Lower leg skin (tissue), 4 donors: ENCODE measurements around the gene TFDP2. TPM values are rescaled to one million over a fixed set of nuclear protein-coding genes. Genes with fewer than 3 reads are reported as not detected.

Experiments
- DNase-seq, 2 donors: peaks; one replicate each; pipeline ENCODE4 v3.0.0-alpha.2; 2019; ENCODE audit warnings: low spot score in 2 of 2
- H3K4me3 ChIP-seq: fragments of 200-600 bp; sonication (generic); 2 replicates; pipeline ENCODE4 v1.5.1; 2017; ENCODE audit warnings: mild to moderate bottlenecking, low read depth; ENCODE audit not compliant: poor library complexity, severe bottlenecking
- CTCF ChIP-seq, 3 donors: fragments of 450-650 bp; IDR thresholded peaks; one replicate each; pipeline ENCODE4 v1.5.1; 2016; ENCODE audit warnings: antibody characterized with exemption in 3 of 3, mild to moderate bottlenecking in 3 of 3, moderate library complexity in 2 of 3
- POLR2A ChIP-seq, 2 donors: fragments of 450-650 bp; IDR thresholded peaks; one replicate each; pipeline ENCODE4 v1.6.1; 2016 to 2017; ENCODE audit warnings: antibody characterized with exemption in 2 of 2, mild to moderate bottlenecking in 1 of 2, moderate library complexity in 1 of 2
- WGBS, 2 donors: methylation state at CpG; one replicate each; pipeline ENCODE4 v1.1.5; 2018; 5-methylcytosine and 5-hydroxymethylcytosine counted together
- intact Hi-C: fragments of 100-400 bp; cut with DNase I; formaldehyde crosslinking; loops from one replicate; pipeline ENCODE4 v1.15.0; 2023; ENCODE audit warnings: low total_unique reads
- total RNA-seq, 4 donors: library from RNA; depleted of rRNA; stranded (reverse); fragments of >200 nt; gene quantifications; one replicate each; pipeline ENCODE4 v1.1.0, GENCODE V29; 2016

TFDP2 gene
- total RNA-seq, 4 donors from 2014 or later = 38.6 to 84.7 (median 61.5) TPM

GRCh38 chr3:141971571-141971970, 177.8 kb downstream of the TFDP2 start:
- H3K4me3 ChIP-seq = no peak overlapping the region
- WGBS, 2 donors = 94 to 95% methylated on average over 1 of the region's 1 CpG
- no peak for DNase-seq
- intact Hi-C loops = no loop called here
- no peak for TF ChIP-seq POLR2A (IDR thresholded peaks at IDR 0.05)
- no peak for TF ChIP-seq CTCF (IDR thresholded peaks at IDR 0.05)

- intact Hi-C loops = no loop called here
- TF ChIP-seq CTCF (IDR thresholded peaks at IDR 0.05) = no peak
- TF ChIP-seq POLR2A (IDR thresholded peaks at IDR 0.05) = no peak
- H3K4me3 ChIP-seq = no peak overlapping the region
- WGBS, 2 donors = 91 to 94% methylated on average over 6 of the region's 6 CpGs
- DNase-seq = no peak
Observed at GRCh38 chr3:141969711-141970110, 179.6 kb downstream of the TFDP2 start.

- no peak for DNase-seq
- no peak for TF ChIP-seq CTCF (IDR thresholded peaks at IDR 0.05)
- TF ChIP-seq POLR2A (IDR thresholded peaks at IDR 0.05) = no peak
- intact Hi-C loops = no loop called here
- WGBS, 2 donors = 81 to 92% methylated on average over 1 of the region's 1 CpG
- H3K4me3 ChIP-seq = no peak overlapping the region
Observed at GRCh38 chr3:141965471-141965870, 183.9 kb downstream of the TFDP2 start.

GRCh38 chr3:141963301-141963700, 186.0 kb downstream of the TFDP2 start:
- TF ChIP-seq CTCF (IDR thresholded peaks at IDR 0.05) (no peak), POLR2A (IDR thresholded peaks at IDR 0.05) (no peak)
- intact Hi-C loops = no loop called here
- no peak overlapping the region for H3K4me3 ChIP-seq

GRCh38 chr3:141960731-141961130, 188.6 kb downstream of the TFDP2 start:
- WGBS, 2 donors = 23 to 33% methylated on average over 3 of the region's 3 CpGs
- no peak for DNase-seq
- TF ChIP-seq POLR2A (IDR thresholded peaks at IDR 0.05) = no peak
- no peak overlapping the region for H3K4me3 ChIP-seq
- intact Hi-C loops = no loop called here

More at GRCh38 chr3:141963301-141963700, 186.0 kb downstream of the TFDP2 start:
- DNase-seq = no peak
- 81 to 89% methylated on average over 4 of the region's 4 CpGs for WGBS, 2 donors

GRCh38 chr3:141959589-141960554, 189.5 kb downstream of the TFDP2 start:
- intact Hi-C loops = no loop called here
- WGBS, 2 donors = 32 to 34% methylated on average over 8 of the region's 8 CpGs
- no peak overlapping the region for H3K4me3 ChIP-seq
- TF ChIP-seq POLR2A (IDR thresholded peaks at IDR 0.05) (no peak), CTCF (IDR thresholded peaks at IDR 0.05) (no peak)
- no peak for DNase-seq
